HG03196 (cell line): ENCODE data around the gene EYS.

ENCODE experiments used
- ATAC-seq: cut with Tn5 transposase; IDR thresholded peaks from one replicate; pipeline ENCODE4 v1.9.1; 2021; ENCODE audit not compliant: unreplicated experiment

The EYS gene

GRCh38 chr6:64872633-64873032, 834.4 kb downstream of the EYS start:
- ATAC-seq: no peak

- no peak for ATAC-seq
Observed at GRCh38 chr6:64861039-64861651, 845.9 kb downstream of the EYS start.

DNA sequence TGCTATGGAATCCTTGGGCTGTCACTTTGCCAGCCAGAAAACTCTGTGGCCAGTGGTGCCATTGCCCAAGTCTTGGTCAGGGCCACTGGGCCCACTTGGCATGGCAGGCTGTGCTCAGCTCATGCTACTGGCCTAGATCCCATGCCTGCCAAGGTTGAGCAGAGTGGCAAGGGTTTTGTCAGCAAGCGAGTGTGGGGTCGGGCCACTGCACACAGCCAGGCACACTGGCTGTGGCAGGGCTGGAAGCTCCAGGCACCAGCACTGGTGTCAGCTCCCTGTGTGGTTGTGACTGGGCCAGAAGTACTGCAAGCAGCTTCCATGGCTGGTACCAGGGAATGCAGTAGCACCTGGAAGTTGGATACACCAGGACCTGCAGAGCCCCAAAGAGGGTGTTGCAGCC, 846.8 kb downstream of the EYS start:
- no peak for ATAC-seq

GRCh38 chr6:64850121-64850520, 856.9 kb downstream of the EYS start:
- ATAC-seq: no peak

DNA sequence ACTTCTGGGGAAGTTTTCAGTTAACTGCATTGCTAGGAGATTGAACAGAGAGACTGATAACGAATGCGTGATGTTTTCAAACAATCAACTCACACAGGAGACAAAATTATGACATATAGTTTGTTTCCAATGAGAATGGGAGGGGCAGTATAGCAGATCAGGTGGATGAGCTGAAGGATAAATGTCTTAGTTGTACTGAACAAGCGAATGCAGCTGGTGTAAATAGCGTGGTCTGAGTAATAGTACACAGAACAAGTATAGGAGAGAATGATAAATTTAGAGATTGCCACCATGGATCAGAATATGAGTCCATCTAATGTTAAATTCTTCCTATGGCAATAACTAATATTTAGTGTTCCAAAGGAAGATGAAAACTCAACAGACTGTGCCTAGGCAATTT, 858.6 kb downstream of the EYS start:
- no peak for ATAC-seq

DNA sequence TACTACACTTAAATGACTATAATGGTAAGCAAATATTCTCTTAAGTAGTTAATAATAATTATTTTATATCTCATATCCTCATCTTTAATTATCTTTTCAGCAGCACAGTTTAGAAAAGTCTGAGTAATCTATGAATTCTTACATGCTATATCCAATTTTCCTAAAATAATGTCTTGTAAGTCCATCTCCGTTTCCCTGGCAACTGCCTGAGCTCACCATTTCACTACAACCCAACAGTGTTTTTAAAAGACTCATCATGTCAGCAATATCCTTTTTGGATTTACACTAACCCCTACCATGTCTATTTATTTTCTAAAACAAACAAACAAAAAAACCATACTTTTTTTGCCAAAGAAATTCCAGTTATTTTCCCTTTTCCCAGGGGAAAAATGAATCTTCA, 859.6 kb downstream of the EYS start:
- no peak for ATAC-seq

DNA sequence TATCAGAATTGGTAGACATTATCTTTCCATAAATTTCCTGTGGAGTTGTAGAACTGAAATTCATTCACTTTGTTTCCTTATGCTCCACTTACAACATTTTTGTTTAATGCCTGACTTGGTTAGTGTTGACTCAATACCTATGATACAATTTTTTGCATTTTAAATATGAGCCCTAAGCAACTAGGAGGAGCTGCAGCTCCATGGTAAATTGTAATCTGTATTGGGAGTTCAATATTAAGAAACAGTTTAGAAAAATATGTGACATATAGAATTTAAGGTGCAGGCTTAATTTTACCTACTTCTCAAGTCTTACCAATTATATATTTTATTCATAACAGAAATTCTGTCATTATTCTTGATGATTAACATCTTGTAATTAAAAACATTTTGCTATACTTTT, 868.3 kb downstream of the EYS start:
- ATAC-seq: no peak

GRCh38 chr6:64831680-64832079, 875.3 kb downstream of the EYS start:
- ATAC-seq: no peak

- ATAC-seq: no peak
Observed at GRCh38 chr6:64817525-64817924, 889.5 kb downstream of the EYS start.

- ATAC-seq: no peak
Observed at GRCh38 chr6:64815718-64816117, 891.3 kb downstream of the EYS start.

- ATAC-seq: no peak
Observed at GRCh38 chr6:64812138-64812537, 894.9 kb downstream of the EYS start.

GRCh38 chr6:64811119-64811518, 895.9 kb downstream of the EYS start:
- ATAC-seq: no peak

DNA sequence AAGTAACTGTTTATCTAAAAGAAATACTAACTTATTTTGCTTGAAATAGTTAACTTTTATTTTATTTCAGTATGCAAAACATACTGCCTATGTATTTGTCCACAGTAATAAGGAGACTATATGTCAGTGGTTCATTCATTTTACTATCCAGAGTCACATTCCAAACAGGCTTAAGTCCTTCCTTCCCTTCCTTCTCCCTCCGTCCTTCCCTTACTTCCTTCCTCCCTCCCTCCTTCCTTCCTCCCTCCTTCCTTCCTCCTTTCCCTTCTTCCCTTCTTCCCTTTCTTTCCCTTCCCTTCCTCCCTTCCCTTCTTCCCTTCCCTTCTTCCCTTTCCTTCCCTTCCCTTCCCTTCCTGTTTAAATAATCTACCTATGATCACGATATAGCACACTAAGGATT, 899.2 kb downstream of the EYS start:
- no peak for ATAC-seq

DNA sequence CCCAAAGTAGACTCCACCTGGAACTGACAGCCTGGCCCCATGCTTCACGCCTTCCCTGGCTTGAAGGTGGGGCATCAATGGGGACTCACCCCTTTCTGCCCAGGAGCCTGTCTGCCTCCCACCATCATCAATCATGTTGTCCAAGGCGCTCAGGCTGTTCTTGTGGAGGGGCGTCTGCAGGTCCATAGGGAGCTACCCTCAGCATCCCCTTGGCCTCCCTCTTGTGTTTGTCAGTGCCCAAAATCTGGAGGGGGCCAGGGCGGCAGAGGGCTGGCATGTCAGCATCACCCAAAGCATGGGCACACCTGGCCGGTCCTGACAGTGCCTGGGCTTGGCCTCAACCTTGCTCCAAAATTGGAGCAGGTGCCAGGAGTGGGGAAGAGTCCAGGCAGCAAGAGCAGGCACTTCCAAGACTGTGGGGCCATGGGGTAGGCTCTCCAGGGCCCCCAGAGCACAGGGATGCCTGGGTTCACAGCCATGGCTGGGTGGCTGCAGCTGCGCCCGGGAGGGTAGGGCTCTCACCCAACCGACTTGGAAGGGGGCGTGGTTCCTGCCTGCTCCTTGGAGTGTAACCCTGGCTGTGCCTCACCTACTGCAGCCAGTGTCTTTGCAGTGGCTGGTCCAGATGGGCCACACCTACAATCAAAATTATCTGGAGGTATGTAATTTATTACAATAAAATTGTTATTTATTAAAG, 903.4 kb downstream of the EYS start:
- no peak for ATAC-seq

DNA sequence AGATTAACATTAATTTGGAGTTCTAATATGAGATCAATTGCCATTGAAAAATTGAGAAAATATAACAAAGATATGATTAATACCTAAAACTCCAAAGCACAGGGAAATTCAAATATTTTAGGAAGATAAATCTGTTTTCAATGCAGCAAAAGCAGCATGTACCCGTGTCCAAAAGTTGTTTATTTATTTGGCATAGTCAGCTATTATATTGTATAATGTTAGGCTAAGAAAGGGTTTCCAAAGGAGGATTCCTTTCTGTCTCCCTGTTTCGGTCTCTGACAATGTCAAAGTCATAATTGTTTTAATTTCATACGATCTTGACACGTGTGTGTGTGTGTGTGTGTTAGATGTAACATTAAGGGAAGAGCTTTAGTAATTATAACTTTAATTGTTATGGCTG, 914.5 kb downstream of the EYS start:
- ATAC-seq: no peak

DNA sequence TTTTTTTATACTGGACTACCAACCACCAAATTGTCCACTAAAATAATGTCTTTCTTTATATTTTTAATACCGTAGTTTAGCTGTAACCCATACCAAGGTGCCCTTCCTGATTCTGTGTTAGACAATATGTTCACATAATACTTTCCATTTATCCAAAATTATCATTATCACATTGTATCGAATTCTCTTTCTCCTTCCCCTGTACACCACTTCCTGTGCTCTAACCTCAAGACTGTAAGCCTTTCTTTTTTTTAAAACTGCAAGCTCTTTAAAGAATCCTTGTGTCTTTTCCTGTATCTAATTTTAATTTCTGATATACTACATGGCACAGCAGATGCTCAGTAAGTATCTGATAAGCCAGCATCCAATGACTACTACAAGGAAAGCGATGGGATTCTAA, 917.5 kb downstream of the EYS start:
- ATAC-seq: no peak

GRCh38 chr6:64786736-64787135, 920.3 kb downstream of the EYS start:
- ATAC-seq: no peak

GRCh38 chr6:64782877-64783276, 924.1 kb downstream of the EYS start:
- no peak for ATAC-seq

GRCh38 chr6:64777941-64778785, 928.9 kb downstream of the EYS start:
- ATAC-seq: no peak

- ATAC-seq: no peak
Observed at GRCh38 chr6:64776359-64776758, 930.7 kb downstream of the EYS start.

GRCh38 chr6:64774881-64775280, 932.1 kb downstream of the EYS start:
- ATAC-seq: no peak

DNA sequence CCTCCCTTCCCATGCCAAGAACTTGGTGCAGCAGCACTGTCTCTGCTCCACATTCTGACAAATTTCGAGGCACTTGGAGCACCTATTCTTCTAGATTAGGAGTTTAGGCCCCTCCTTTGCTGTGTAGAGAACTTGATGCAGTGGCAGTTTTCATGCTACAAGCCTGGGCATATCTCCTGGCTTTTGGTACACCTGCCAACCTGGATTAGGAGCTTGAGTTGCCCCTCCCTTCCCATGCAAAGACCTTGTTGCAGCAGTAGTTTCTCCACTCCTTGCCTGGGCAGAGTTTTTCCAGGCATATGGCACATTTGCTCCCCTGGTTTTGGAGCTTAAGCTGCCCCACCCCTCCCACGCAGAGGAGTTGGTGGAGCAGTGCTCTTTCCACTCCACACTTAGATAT, 956.1 kb downstream of the EYS start:
- ATAC-seq: no peak
